ENCODE data around the gene NUP188. TPM values are rescaled to one million over a fixed set of nuclear protein-coding genes. Genes with fewer than 3 reads are reported as not detected.

NUP188 gene
- total RNA-seq, 4 donors from 2014 or later: 18.0 to 79.3 (median 38.4) TPM

DNA sequence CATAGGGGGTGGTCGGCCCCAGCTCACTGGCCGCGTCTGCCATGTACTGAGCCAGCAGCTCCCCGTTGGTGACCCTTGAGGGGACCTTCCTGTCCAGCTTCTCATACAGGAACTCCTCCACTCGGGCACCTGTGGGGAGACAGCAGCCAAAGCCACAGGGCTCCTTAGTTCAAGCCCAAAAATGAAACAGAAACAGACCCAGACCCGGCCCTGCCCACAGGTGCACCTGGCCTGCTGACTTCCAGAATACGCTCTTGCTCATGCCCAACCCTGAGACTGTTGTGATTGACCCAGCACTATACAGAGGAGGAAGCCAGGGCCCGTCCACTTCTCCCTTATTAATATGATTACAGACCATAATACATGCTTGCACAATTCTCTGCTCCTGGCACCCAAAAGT is 73.6 kb downstream of the NUP188 start:
- WGBS, 2 donors (ENCODE audit: low coverage in 1 of 2): 55 to 94% methylated on average over 3 to 8 of the region's 8 CpGs
- Histone ChIP-seq H3K9me3 (no peaks in the 10 kb centered on the region), H3K27ac (peak overlapping the region in 1 of 4 donors; percentile 45), H3K36me3 (peaks cover 0 to 14% (median 3%) of the 10 kb centered on the region in 4 donors), H3K27me3 (no peaks in the 10 kb centered on the region), H3K4me3 (no peak overlapping the region), H3K4me1 (peaks cover 10 to 12% (median 11%) of the 10 kb centered on the region in 4 donors)
- no peak for TF ChIP-seq POLR2A (IDR thresholded peaks at IDR 0.05)
- no peak for TF ChIP-seq EP300 (IDR thresholded peaks at IDR 0.05; ENCODE audit: low read depth)
- TF ChIP-seq POLR2AphosphoS5 (IDR thresholded peaks at IDR 0.05): no peak
- TF ChIP-seq, protein P1, sequence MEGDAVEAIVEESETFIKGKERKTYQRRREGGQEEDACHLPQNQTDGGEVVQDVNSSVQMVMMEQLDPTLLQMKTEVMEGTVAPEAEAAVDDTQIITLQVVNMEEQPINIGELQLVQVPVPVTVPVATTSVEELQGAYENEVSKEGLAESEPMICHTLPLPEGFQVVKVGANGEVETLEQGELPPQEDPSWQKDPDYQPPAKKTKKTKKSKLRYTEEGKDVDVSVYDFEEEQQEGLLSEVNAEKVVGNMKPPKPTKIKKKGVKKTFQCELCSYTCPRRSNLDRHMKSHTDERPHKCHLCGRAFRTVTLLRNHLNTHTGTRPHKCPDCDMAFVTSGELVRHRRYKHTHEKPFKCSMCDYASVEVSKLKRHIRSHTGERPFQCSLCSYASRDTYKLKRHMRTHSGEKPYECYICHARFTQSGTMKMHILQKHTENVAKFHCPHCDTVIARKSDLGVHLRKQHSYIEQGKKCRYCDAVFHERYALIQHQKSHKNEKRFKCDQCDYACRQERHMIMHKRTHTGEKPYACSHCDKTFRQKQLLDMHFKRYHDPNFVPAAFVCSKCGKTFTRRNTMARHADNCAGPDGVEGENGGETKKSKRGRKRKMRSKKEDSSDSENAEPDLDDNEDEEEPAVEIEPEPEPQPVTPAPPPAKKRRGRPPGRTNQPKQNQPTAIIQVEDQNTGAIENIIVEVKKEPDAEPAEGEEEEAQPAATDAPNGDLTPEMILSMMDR (IDR thresholded peaks at IDR 0.05): no peak
- peak; percentile 62 for DNase-seq
- in situ Hi-C loops (cut with MboI; ENCODE audit: low pct_ligation_motif_present in 1 of 4, low pct_unique_long_range_greater_than_20kb in 1 of 4, low sequenced_read_pairs in 3 of 4): no loop called here
- intact Hi-C loops (cut with DNase I; ENCODE audit: low total_unique reads): no loop called here

DNA sequence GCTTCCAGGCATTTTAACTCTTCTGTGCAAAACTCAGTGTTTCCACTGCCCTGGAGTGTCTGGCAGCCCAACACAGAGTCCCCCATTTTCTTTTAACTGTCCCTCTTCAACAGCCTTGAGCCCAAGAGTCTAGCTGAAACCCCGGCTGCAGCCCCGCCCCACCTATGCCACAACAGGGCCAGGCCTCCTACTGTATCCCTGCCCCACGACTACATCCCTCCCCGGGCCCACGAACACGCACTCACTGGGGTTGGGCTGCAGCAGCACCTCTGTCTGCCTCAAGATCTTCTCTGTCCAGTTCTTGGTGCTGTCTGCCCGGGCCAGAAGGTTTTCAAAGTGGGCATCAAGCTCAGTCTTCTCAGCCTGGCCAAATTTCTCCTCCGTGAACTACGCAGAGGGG is 74.5 kb downstream of the NUP188 start:
- Histone ChIP-seq H3K4me3 (no peak overlapping the region), H3K27ac (peak overlapping the region in 1 of 4 donors; percentile 0), H3K36me3 (peaks cover 0 to 11% (median 3%) of the 10 kb centered on the region in 4 donors), H3K27me3 (no peaks in the 10 kb centered on the region), H3K9me3 (no peaks in the 10 kb centered on the region), H3K4me1 (peaks cover 19 to 22% (median 20%) of the 10 kb centered on the region in 4 donors)
- TF ChIP-seq POLR2AphosphoS5 (IDR thresholded peaks at IDR 0.05) (no peak), POLR2A (IDR thresholded peaks at IDR 0.05) (no peak), EP300 (IDR thresholded peaks at IDR 0.05; ENCODE audit: low read depth) (no peak)
- TF ChIP-seq, protein P1 (IDR thresholded peaks at IDR 0.05): no peak
- intact Hi-C loops (cut with DNase I; ENCODE audit: low total_unique reads) (no loop called here), in situ Hi-C loops (cut with MboI; ENCODE audit: low pct_ligation_motif_present in 1 of 4, low pct_unique_long_range_greater_than_20kb in 1 of 4, low sequenced_read_pairs in 3 of 4) (no loop called here)
- DNase-seq: no peak
- WGBS, 2 donors (ENCODE audit: low coverage in 1 of 2): 89% methylated on average over 9 of the region's 9 CpGs

DNA sequence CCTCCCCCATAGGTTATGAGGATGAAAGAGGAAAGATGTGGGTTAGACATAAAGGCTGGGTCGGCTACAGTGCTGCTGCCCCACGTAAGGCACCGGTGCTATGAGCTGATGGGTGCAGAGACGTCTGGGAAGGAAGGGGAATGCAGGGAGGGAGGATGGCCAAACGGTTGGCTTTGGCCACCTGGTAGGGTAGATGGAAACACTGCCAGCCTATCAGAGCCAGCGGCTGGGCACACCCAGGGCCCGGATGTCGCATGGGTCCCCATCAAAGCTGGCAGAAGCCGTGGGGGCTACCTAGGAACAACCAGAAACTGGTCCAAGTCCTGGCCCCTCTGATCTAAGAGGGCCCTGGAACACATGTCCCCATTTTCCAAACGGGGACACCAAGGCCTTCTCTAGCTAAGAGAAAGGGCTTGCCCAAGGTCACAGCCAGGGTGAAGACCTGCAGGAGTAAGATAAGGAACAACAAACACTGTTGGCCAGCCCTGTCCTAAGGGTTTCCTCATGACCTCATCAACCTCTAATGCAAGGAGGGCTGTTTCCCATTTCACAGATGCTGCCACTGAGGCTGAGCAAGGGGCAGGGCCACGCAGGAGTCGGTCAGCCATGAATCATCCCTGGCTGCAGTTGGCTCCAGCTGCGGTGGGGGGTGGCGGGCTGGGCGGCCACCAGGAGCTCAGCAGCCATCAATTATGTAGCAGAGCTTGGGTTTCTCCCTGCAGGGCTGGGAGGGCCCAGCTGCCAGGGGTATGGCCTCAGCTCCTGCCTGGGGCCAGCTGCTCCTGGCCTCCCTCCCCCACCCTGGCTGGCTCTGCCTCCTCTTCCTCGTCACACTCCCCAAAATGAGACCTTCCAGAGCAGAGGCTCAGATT is 75.8 kb downstream of the NUP188 start:
- Histone ChIP-seq H3K36me3 (peaks cover 0 to 6% (median 0%) of the 10 kb centered on the region in 4 donors), H3K27me3 (no peaks in the 10 kb centered on the region), H3K4me1 (peaks cover 22 to 28% (median 26%) of the 10 kb centered on the region in 4 donors), H3K9me3 (no peaks in the 10 kb centered on the region), H3K27ac (peak overlapping the region in 3 of 4 donors; percentile 35 to 52 (median 41)), H3K4me3 (no peak overlapping the region)
- in situ Hi-C loops (cut with MboI; ENCODE audit: low pct_ligation_motif_present in 1 of 4, low pct_unique_long_range_greater_than_20kb in 1 of 4, low sequenced_read_pairs in 3 of 4) (no loop called here), intact Hi-C loops (cut with DNase I; ENCODE audit: low total_unique reads) (no loop called here)
- 75% methylated on average over 16 of the region's 16 CpGs; no CpG with 5 or more reads in 1 of the 2 donors for WGBS, 2 donors (ENCODE audit: low coverage in 1 of 2)
- no peak for DNase-seq
- TF ChIP-seq, protein P1 (IDR thresholded peaks at IDR 0.05): no peak
- TF ChIP-seq EP300 (IDR thresholded peaks at IDR 0.05; ENCODE audit: low read depth) (no peak), POLR2AphosphoS5 (IDR thresholded peaks at IDR 0.05) (no peak), POLR2A (IDR thresholded peaks at IDR 0.05) (no peak)

DNA sequence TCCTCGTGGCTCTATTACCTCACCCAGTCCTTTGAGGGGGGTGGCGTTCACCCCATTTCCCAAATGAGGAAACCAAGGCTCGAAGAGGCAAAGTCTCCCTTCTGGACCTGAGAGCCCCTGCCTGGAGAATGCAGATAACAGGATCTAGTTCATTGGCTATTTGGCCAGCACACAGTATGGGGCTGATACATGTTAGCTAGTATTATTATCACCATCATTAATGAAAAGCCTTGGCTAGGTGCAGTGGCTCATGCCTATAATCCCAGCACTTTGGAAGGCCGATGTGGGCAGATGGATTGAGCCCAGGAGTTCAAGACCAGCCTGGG is 76.4 kb downstream of the NUP188 start:
- in situ Hi-C loops (cut with MboI; ENCODE audit: low pct_ligation_motif_present in 1 of 4, low pct_unique_long_range_greater_than_20kb in 1 of 4, low sequenced_read_pairs in 3 of 4): no loop called here
- H3K36me3 ChIP-seq: no peaks in the 10 kb centered on the region
- H3K4me1 ChIP-seq: peaks cover 22 to 32% (median 28%) of the 10 kb centered on the region in 4 donors
- peak overlapping the region in 3 of 4 donors; percentile 35 to 52 (median 41) for H3K27ac ChIP-seq
- no peak for DNase-seq
- TF ChIP-seq EP300 (IDR thresholded peaks at IDR 0.05; ENCODE audit: low read depth) (no peak), POLR2A (IDR thresholded peaks at IDR 0.05) (no peak), POLR2AphosphoS5 (IDR thresholded peaks at IDR 0.05) (no peak)
- TF ChIP-seq, protein P1 (IDR thresholded peaks at IDR 0.05): no peak
- intact Hi-C loops (cut with DNase I; ENCODE audit: low total_unique reads): no loop called here
- H3K9me3 ChIP-seq: no peaks in the 10 kb centered on the region
- no peak overlapping the region for H3K4me3 ChIP-seq
- no peaks in the 10 kb centered on the region for H3K27me3 ChIP-seq
- 77% methylated on average over 4 of the region's 4 CpGs; no CpG with 5 or more reads in 1 of the 2 donors for WGBS, 2 donors (ENCODE audit: low coverage in 1 of 2)

Measured in transverse colon (tissue), 4 donors.